ENCODE results near the gene DARS1. TPM values are rescaled to one million over a fixed set of nuclear protein-coding genes. Genes with fewer than 3 reads are reported as not detected.

DARS1 gene
- total RNA-seq, 2 donors from 2014 or later = 54.9 to 57.2 TPM

DNA sequence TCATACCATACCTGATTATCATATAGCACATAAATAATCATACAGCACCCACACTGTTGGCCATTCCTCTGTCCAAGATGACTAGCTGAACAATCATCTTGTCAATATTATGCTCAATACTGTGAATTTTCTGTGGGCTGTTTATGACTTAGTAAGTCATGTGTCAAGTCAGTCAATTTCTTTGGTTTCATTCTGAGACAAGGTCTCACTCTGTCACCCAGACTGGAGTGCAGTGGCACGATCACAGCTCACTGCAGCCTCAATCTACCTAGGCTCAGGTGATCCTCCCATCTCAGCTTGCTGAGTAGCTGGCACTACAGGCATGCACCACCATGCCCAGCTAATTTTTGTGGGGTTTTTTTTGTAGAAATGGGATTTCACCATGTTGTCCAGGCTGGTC, 114.9 kb downstream of the DARS1 start:
- no peak overlapping the region for H3K4me3 ChIP-seq
- no peaks in the 10 kb centered on the region for H3K9me3 ChIP-seq
- TF ChIP-seq, protein P1, sequence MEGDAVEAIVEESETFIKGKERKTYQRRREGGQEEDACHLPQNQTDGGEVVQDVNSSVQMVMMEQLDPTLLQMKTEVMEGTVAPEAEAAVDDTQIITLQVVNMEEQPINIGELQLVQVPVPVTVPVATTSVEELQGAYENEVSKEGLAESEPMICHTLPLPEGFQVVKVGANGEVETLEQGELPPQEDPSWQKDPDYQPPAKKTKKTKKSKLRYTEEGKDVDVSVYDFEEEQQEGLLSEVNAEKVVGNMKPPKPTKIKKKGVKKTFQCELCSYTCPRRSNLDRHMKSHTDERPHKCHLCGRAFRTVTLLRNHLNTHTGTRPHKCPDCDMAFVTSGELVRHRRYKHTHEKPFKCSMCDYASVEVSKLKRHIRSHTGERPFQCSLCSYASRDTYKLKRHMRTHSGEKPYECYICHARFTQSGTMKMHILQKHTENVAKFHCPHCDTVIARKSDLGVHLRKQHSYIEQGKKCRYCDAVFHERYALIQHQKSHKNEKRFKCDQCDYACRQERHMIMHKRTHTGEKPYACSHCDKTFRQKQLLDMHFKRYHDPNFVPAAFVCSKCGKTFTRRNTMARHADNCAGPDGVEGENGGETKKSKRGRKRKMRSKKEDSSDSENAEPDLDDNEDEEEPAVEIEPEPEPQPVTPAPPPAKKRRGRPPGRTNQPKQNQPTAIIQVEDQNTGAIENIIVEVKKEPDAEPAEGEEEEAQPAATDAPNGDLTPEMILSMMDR (IDR thresholded peaks at IDR 0.05) = no peak
- TF ChIP-seq POLR2A (IDR thresholded peaks at IDR 0.05) (no peak), POLR2AphosphoS5 (IDR thresholded peaks at IDR 0.05) (no peak)
- WGBS = 95% methylated on average over 1 of the region's 1 CpG
- intact Hi-C loops (cut with DNase I) = loop anchor here (10.0 kb wide), 1 partner anchor 126 kb away; the partner anchor contains the start of gene UBXN4
- DNase-seq (ENCODE audit: low spot score) = no peak
- H3K27ac ChIP-seq = no peak overlapping the region
- H3K4me1 ChIP-seq (replicated peaks) = no peaks in the 10 kb centered on the region
- H3K27me3 ChIP-seq (replicated peaks; ENCODE audit: insufficient read depth) = no peaks in the 10 kb centered on the region
- H3K36me3 ChIP-seq = no peaks in the 10 kb centered on the region

DNA sequence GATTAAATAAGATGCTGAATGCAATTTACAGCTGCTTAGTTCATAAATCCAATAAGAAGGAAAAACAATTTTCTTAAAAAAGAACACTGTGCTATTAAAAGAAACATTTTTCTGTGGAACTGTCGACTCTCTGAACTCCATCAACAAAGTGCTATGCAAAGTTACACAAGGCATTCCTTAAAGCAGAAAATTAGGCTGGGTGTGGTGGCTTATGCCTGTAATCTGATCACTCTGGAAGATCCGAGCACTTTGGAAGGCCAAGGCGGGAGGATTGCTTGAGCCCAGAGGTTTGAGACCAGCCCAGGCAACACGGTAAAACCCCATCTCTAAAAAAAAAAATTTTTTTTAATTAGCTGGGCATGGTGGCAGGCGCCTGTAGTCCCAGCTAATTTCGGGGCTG, 122.2 kb downstream of the DARS1 start:
- intact Hi-C loops (cut with DNase I) = no loop called here
- no peaks in the 10 kb centered on the region for H3K4me1 ChIP-seq (replicated peaks)
- peaks cover 0 to 5% of the 10 kb centered on the region in 2 donors for H3K36me3 ChIP-seq
- H3K27me3 ChIP-seq (replicated peaks; ENCODE audit: insufficient read depth) = no peaks in the 10 kb centered on the region
- H3K27ac ChIP-seq = no peak overlapping the region
- H3K9me3 ChIP-seq = no peaks in the 10 kb centered on the region
- WGBS = 76% methylated on average over 6 of the region's 6 CpGs
- no peak overlapping the region for H3K4me3 ChIP-seq
- TF ChIP-seq, protein P1 (IDR thresholded peaks at IDR 0.05) = no peak
- TF ChIP-seq POLR2A (IDR thresholded peaks at IDR 0.05) (no peak), POLR2AphosphoS5 (IDR thresholded peaks at IDR 0.05) (no peak)
- DNase-seq (ENCODE audit: low spot score) = no peak

DNA sequence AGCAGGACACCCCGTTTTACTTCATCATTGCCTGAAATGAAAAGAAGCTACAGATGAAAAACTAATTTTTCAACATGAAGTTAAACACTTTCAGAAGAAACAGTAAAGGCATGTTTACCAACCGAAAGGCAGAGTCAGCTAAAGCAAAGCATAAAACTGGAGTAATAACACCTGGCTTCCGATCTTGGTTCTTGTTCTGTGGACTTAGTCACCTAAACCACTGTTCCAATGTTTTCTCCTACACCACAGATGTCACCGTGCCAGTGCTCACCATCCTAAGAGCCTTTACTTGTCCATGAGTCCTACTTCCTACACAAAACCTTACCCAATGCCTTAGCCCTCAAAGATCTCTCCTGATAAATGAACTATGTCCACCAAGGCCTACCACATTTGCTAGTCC, 122.7 kb downstream of the DARS1 start:
- H3K4me1 ChIP-seq (replicated peaks) = no peaks in the 10 kb centered on the region
- peaks cover 0 to 5% of the 10 kb centered on the region in 2 donors for H3K36me3 ChIP-seq
- no peak for DNase-seq (ENCODE audit: low spot score)
- no peak overlapping the region for H3K27ac ChIP-seq
- no peaks in the 10 kb centered on the region for H3K27me3 ChIP-seq (replicated peaks; ENCODE audit: insufficient read depth)
- WGBS = 76% methylated on average over 4 of the region's 4 CpGs
- H3K9me3 ChIP-seq = no peaks in the 10 kb centered on the region
- H3K4me3 ChIP-seq = no peak overlapping the region
- TF ChIP-seq, protein P1 (IDR thresholded peaks at IDR 0.05) = no peak
- TF ChIP-seq POLR2AphosphoS5 (IDR thresholded peaks at IDR 0.05) (no peak), POLR2A (IDR thresholded peaks at IDR 0.05) (no peak)
- intact Hi-C loops (cut with DNase I) = no loop called here

Other genes starting within 250 kb of the DARS1 start
- gene UBXN4, start 243.8 kb downstream of the DARS1 start, total RNA-seq = 10 to 100 TPM; 67.8 to 74.3 TPM
- under 1 TPM in 1 of 2 donors, not detected in 1; 0.57 TPM for gene LCT, start 148.4 kb downstream of the DARS1 start, total RNA-seq
- gene MCM6, start 109.2 kb downstream of the DARS1 start, total RNA-seq = 10 to 100 TPM in 1 of 2 donors, 1 to 10 TPM in 1; 6.8 to 19.8 TPM
- 10 to 100 TPM; 20.9 to 27.2 TPM for gene CXCR4, start 132.5 kb upstream of the DARS1 start, total RNA-seq